Adrenal gland (tissue), 12 donors: ENCODE measurements around the gene HSFX2. TPM values are rescaled to one million over a fixed set of nuclear protein-coding genes. Genes with fewer than 3 reads are reported as not detected.

Source experiments
- DNase-seq, 7 donors: peaks; one replicate each; pipeline ENCODE4 v3.0.0-alpha.2; 2019 to 2020
- H3K27ac ChIP-seq, 5 donors: fragments of 200-600 bp; sonication (generic) in 4 of 5; 1 replicate in 3 of 5; 2 replicates in 2 of 5; pipeline versions ENCODE4 v1.5.1 to v1.8.0; 2016 to 2020; ENCODE audit warnings: mild to moderate bottlenecking in 1 of 5
- H3K27me3 ChIP-seq: fragments of 200-600 bp; 2 replicates; pipeline ENCODE4 v1.8.0; 2021
- H3K36me3 ChIP-seq, 2 donors: fragments of 200-600 bp; replicated peaks in 1 of 2; 1 replicate in 1 of 2; 2 replicates in 1 of 2; pipeline versions ENCODE4 v1.5.1 to v1.8.0; 2018 to 2022
- H3K4me1 ChIP-seq, 2 donors: fragments of 200-600 bp; replicated peaks in 1 of 2; 1 replicate in 1 of 2; 2 replicates in 1 of 2; pipeline versions ENCODE4 v1.5.1 to v1.8.0; 2018 to 2021
- H3K4me3 ChIP-seq, 4 donors: fragments of 200-600 bp; sonication (generic) in 3 of 4; one replicate each; pipeline ENCODE4 v1.5.1; 2016 to 2018
- H3K9me3 ChIP-seq, 3 donors: fragments of 200-600 bp; sonication (generic) in 1 of 3; replicated peaks in 1 of 3; 1 replicate in 2 of 3; 2 replicates in 1 of 3; pipeline versions ENCODE4 v1.5.1 to v1.8.0; 2016 to 2021
- CTCF ChIP-seq, 6 experiments: fragments of 450-650 bp in 4 of 6; fragments of 200-600 bp in 2 of 6; sonication (generic) in 1 of 6; IDR thresholded peaks; 1 replicate in 5 of 6; 2 replicates in 1 of 6; pipeline versions ENCODE4 v1.5.1 to v1.8.0; 2016 to 2021; ENCODE audit warnings: antibody characterized with exemption in 6 of 6, mild to moderate bottlenecking in 2 of 6, moderate library complexity in 1 of 6
- POLR2A ChIP-seq, 2 donors: fragments of 450-650 bp; IDR thresholded peaks; one replicate each; pipeline ENCODE4 v1.6.1; 2017; ENCODE audit warnings: antibody characterized with exemption in 2 of 2, mild to moderate bottlenecking in 2 of 2, moderate library complexity in 1 of 2
- whole genome bisulfite sequencing, 4 donors: extraction: QIAGEN DNeasy Blood & Tissue Kit in 2 of 4; methylation state at CpG; one replicate each; pipeline versions ENCODE4 v1.1.5 to v1.1.7; 2013 to 2017; 5-methylcytosine and 5-hydroxymethylcytosine counted together
- intact Hi-C, 2 donors: fragments of 100-400 bp; cut with DNase I; formaldehyde crosslinking; loops; one replicate each; pipeline versions ENCODE4 v1.14.1 to v1.15.0; 2022 to 2023
- polyA plus RNA-seq, 3 donors: library from polyadenylated mRNA; stranded (reverse); fragments of 200-250 nt in 2 of 3; fragments of 350-450 nt in 1 of 3; fragmentation: Illumina TruSeq in 1 of 3; extraction: RNeasy Lipid Tissue Mini Kit (QIAGEN cat#74804) in 1 of 3; gene quantifications; one replicate each; pipeline ENCODE4 v1.2.3, GENCODE V29; 2013 to 2014
- total RNA-seq, 9 donors: library from RNA; depleted of rRNA in 4 of 9; stranded (reverse); fragments of >200 nt in 4 of 9; fragments of 120-200 nt in 1 of 9; fragmentation: NEBNext Ultra II Directional in 1 of 9; extraction: Animal tissue kit (Norgen Biotek cat#: 25700) in 1 of 9; gene quantifications; one replicate each; pipeline versions ENCODE4 v1.1.0 to v1.2.4, GENCODE V29; 2013 to 2023
- donor health status: healthy with polysubstance abuse.
- donor health status: Bipolar disorder and iron deficiency.
- donor health status: DM: yes; HTN: yes; CAD: no.
- donor health status: DM: no; HTN: no; CAD: no.
- donor health status: DM: no; HTN: no; CAD: no.
- donor health status: DM: yes; HTN: yes; CAD: no.

HSFX2 gene
- total and polyA plus RNA-seq, 12 donors, result 0.18 to 2.5 (median 1.2) TPM; not detected in 8

- Histone ChIP-seq H3K4me3 (no peak overlapping the region), H3K9me3 (no peaks in the 10 kb centered on the region), H3K27me3 (peaks cover 3% of the 10 kb centered on the region), H3K27ac (no peak overlapping the region), H3K4me1 (no peaks in the 10 kb centered on the region), H3K36me3 (no peaks in the 10 kb centered on the region)
- TF ChIP-seq CTCF (IDR thresholded peaks at IDR 0.05) (no peak), POLR2A (IDR thresholded peaks at IDR 0.05) (no peak)
- no peak for DNase-seq
- intact Hi-C loops, result no loop called here
These were observed 43.7 kb upstream of the HSFX2 start for GRCh38 chrX:149638860-149639259.

- no peak for TF ChIP-seq CTCF (IDR thresholded peaks at IDR 0.05)
- no peak for TF ChIP-seq POLR2A (IDR thresholded peaks at IDR 0.05)
- Histone ChIP-seq H3K27ac (no peak overlapping the region), H3K27me3 (peaks cover 3% of the 10 kb centered on the region), H3K4me3 (no peak overlapping the region), H3K9me3 (no peaks in the 10 kb centered on the region), H3K4me1 (peaks cover 7 to 19% of the 10 kb centered on the region in 2 donors), H3K36me3 (no peaks in the 10 kb centered on the region)
- DNase-seq, result no peak
- intact Hi-C loops, result no loop called here
These were observed 38.4 kb upstream of the HSFX2 start for GRCh38 chrX:149633511-149633910.

- peak within 1 kb of the TSS; percentile 4 to 76 (median 32) for H3K4me3 ChIP-seq
- H3K36me3 ChIP-seq, result no peaks in the 10 kb centered on the region
- intact Hi-C loops, result no loop called here
- TF ChIP-seq POLR2A (IDR thresholded peaks at IDR 0.05) (peak in 1 of 2 donors; percentile 25), CTCF (IDR thresholded peaks at IDR 0.05) (no peak)
- peaks cover 7 to 21% of the 10 kb centered on the region in 2 donors for H3K4me1 ChIP-seq
- no peaks in the 10 kb centered on the region for H3K9me3 ChIP-seq
- 0 to 45% (median 15%) methylated on average over 6 to 92 of the region's 102 CpGs for WGBS, 4 donors
- no peaks in the 10 kb centered on the region for H3K27me3 ChIP-seq
- H3K27ac ChIP-seq, result peak within 1 kb of the TSS; percentile 30 to 77 (median 64)
- DNase-seq, result peak; percentile 55 to 73 (median 63)
These were observed 36.4 kb upstream of the HSFX2 start, which contains the start of gene TMEM185A for GRCh38 chrX:149631234-149632165. TMEM185A (minus strand) TSS chrX:149631792; CDS start chrX:149631580, 212 bp downstream.

GRCh38 chrX:149630681-149631233 is 35.6 kb upstream of the HSFX2 start:
- Histone ChIP-seq H3K9me3 (no peaks in the 10 kb centered on the region), H3K4me3 (peak overlapping the region in 3 of 4 donors; percentile 18 to 76 (median 45)), H3K27ac (peak overlapping the region; percentile 30 to 77 (median 64)), H3K36me3 (no peaks in the 10 kb centered on the region), H3K4me1 (peaks cover 7 to 21% of the 10 kb centered on the region in 2 donors), H3K27me3 (no peaks in the 10 kb centered on the region)
- peak; percentile 29 to 63 (median 39) for DNase-seq
- intact Hi-C loops, result no loop called here
- 2 to 39% (median 19%) methylated on average over 12 to 16 of the region's 16 CpGs for WGBS, 4 donors
- TF ChIP-seq POLR2A (IDR thresholded peaks at IDR 0.05) (no peak), CTCF (IDR thresholded peaks at IDR 0.05) (peak in 4 of 6 experiments; percentile 6 to 39 (median 26))
